ENCODE results near the gene GJC2. TPM values are rescaled to one million over a fixed set of nuclear protein-coding genes. Genes with fewer than 3 reads are reported as not detected.

GJC2 gene
- total RNA-seq (1 to 10 TPM; 1.8 to 6.7 TPM), polyA plus RNA-seq (1 to 10 TPM; 1.5 to 3.4 TPM)
- long read RNA-seq, donor 1, partial matches to known transcripts: 0 of 2 reads
- long read RNA-seq, donor 1, other reads (novel, unspliced or antisense): 0 of 2 reads
- long read RNA-seq, donor 2, partial matches to known transcripts: 0 of 1 reads
- long read RNA-seq, donor 2, other reads (novel, unspliced or antisense): 0 of 1 reads
- long read RNA-seq, donor 3: 0 reads
- long read RNA-seq, donor 4: 0 reads
- long read RNA-seq, donor 5, partial matches to known transcripts: 0 of 1 reads
- long read RNA-seq, donor 5, other reads (novel, unspliced or antisense): 0 of 1 reads

DNA sequence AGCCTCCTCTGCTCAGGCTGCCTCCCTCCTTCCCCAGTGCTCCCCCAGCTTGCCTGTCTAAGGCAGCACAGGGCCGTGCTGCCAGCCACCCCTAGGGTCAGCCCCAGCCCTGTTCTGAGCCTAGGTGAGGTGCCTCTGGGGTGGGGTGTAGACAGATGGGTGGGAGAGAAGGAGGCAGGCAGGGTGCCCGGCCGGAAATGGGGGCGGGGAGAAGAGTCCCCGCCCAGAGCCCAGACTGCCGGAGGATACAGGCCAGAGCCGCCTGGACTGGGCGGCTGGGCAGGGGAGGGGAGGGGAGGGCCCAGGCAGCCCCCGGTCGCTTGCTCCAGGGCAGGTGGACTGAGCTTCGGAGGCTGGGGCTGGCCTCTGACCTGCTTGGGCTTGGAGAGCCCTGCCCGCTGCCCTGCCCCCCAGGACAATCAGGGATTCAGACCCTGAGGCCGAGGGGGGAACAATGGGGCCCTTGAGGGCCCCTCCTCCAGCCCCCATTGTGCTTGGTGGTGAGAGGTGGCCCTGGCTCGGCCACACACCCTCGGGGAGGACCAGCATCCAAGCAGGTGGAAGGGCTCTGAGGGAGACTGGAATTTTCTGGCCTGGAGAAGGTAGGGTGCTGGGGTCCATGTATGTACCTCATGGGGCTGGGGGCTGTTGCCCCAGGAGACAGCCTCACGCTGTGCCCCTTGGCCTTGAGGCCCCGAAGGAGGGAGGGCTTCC, at the start of gene GJC2:
Gene GJC2 (plus strand): TSS at position 525 of the 714 bp plus-strand sequence. CDS start 7,829 bp downstream, outside the sequence.
- Histone ChIP-seq H3K9me3 (ENCODE audit: control insufficient read depth in 4 of 4, insufficient read depth in 3 of 4, low read length in 3 of 4) (no peaks in the 10 kb centered on the region), H3K4me3 (no peak within 1 kb of the TSS), H3K4me1 (ENCODE audit: control insufficient read depth in 5 of 5, insufficient read depth in 5 of 5, low read length in 5 of 5) (peaks cover 8 to 41% (median 30%) of the 10 kb centered on the region in 5 donors), H3K9ac (ENCODE audit: insufficient read depth in 1 of 2, low read length in 2 of 2) (peak within 1 kb of the TSS in 1 of 2 donors; percentile 23), H3K27me3 (ENCODE audit: control insufficient read depth in 3 of 3, insufficient read depth in 3 of 3, low read length in 2 of 3) (no peaks in the 10 kb centered on the region), H3K36me3 (ENCODE audit: control insufficient read depth in 4 of 4, insufficient read depth in 4 of 4, low read length in 4 of 4) (peaks cover 0 to 50% (median 1%) of the 10 kb centered on the region in 4 donors), H3K27ac (ENCODE audit: low read depth in 1 of 2, low read length in 1 of 2) (peak within 1 kb of the TSS; percentile 58 to 84)
- WGBS, 2 donors: 48 to 70% methylated on average over 17 of the region's 17 CpGs
- ATAC-seq (ENCODE audit: insufficient read depth, low FRiP score) (no peak), DNase-seq (peak; percentile 61 to 83 (median 68))
- TF ChIP-seq, protein P1, sequence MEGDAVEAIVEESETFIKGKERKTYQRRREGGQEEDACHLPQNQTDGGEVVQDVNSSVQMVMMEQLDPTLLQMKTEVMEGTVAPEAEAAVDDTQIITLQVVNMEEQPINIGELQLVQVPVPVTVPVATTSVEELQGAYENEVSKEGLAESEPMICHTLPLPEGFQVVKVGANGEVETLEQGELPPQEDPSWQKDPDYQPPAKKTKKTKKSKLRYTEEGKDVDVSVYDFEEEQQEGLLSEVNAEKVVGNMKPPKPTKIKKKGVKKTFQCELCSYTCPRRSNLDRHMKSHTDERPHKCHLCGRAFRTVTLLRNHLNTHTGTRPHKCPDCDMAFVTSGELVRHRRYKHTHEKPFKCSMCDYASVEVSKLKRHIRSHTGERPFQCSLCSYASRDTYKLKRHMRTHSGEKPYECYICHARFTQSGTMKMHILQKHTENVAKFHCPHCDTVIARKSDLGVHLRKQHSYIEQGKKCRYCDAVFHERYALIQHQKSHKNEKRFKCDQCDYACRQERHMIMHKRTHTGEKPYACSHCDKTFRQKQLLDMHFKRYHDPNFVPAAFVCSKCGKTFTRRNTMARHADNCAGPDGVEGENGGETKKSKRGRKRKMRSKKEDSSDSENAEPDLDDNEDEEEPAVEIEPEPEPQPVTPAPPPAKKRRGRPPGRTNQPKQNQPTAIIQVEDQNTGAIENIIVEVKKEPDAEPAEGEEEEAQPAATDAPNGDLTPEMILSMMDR (IDR thresholded peaks at IDR 0.05; ENCODE audit: control extremely low read depth, extremely low read depth): no peak

- TF ChIP-seq, protein P1 (IDR thresholded peaks at IDR 0.05; ENCODE audit: control extremely low read depth, extremely low read depth): no peak
- H3K27me3 ChIP-seq (ENCODE audit: control insufficient read depth in 3 of 3, insufficient read depth in 3 of 3, low read length in 2 of 3): no peaks in the 10 kb centered on the region
- ATAC-seq (ENCODE audit: insufficient read depth, low FRiP score) (no peak), DNase-seq (no peak)
- peaks cover 9 to 46% (median 24%) of the 10 kb centered on the region in 4 donors for H3K36me3 ChIP-seq (ENCODE audit: control insufficient read depth in 4 of 4, insufficient read depth in 4 of 4, low read length in 4 of 4)
- no peaks in the 10 kb centered on the region for H3K9me3 ChIP-seq (ENCODE audit: control insufficient read depth in 4 of 4, insufficient read depth in 3 of 4, low read length in 3 of 4)
- H3K9ac ChIP-seq (ENCODE audit: insufficient read depth in 1 of 2, low read length in 2 of 2): no peak overlapping the region
- H3K4me3 ChIP-seq: no peak overlapping the region
- H3K4me1 ChIP-seq (ENCODE audit: control insufficient read depth in 5 of 5, insufficient read depth in 5 of 5, low read length in 5 of 5): peaks cover 0 to 11% (median 3%) of the 10 kb centered on the region in 5 donors
- WGBS, 2 donors: 82 to 85% methylated on average over 12 of the region's 12 CpGs
- no peak overlapping the region for H3K27ac ChIP-seq (ENCODE audit: low read depth in 1 of 2, low read length in 1 of 2)
Measured at GRCh38 chr1:228100822-228101613, 48.7 kb upstream of the GJC2 start.

DNA sequence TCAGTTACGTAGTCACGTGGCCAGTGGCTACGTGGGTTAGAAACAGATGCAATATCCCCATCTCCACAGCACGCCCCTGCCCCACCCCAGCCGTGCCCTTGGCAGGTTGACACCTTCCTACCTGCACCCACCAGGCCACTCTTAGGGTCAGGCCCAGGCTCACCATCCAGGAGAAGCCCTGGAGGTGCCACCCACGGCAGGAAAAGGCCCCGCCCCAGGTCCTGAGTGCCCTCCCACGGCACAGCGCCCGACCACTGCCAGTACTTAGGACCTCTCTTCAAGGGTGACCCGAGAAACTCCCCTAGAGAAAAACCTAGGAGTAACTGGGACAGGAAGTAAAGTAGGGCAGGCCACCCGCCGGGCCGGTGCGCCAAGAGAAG, 48.1 kb upstream of the GJC2 start:
- 34 to 36% methylated on average over 15 of the region's 15 CpGs for WGBS, 2 donors
- TF ChIP-seq, protein P1 (IDR thresholded peaks at IDR 0.05; ENCODE audit: control extremely low read depth, extremely low read depth): no peak
- H3K9ac ChIP-seq (ENCODE audit: insufficient read depth in 1 of 2, low read length in 2 of 2): no peak overlapping the region
- ATAC-seq (ENCODE audit: insufficient read depth, low FRiP score): no peak
- H3K4me3 ChIP-seq: no peak overlapping the region
- DNase-seq: no peak
- H3K9me3 ChIP-seq (ENCODE audit: control insufficient read depth in 4 of 4, insufficient read depth in 3 of 4, low read length in 3 of 4): no peaks in the 10 kb centered on the region
- H3K27me3 ChIP-seq (ENCODE audit: control insufficient read depth in 3 of 3, insufficient read depth in 3 of 3, low read length in 2 of 3): no peaks in the 10 kb centered on the region
- peaks cover 9 to 45% (median 26%) of the 10 kb centered on the region in 4 donors for H3K36me3 ChIP-seq (ENCODE audit: control insufficient read depth in 4 of 4, insufficient read depth in 4 of 4, low read length in 4 of 4)
- H3K27ac ChIP-seq (ENCODE audit: low read depth in 1 of 2, low read length in 1 of 2): peak overlapping the region in 1 of 2 donors; percentile 28
- H3K4me1 ChIP-seq (ENCODE audit: control insufficient read depth in 5 of 5, insufficient read depth in 5 of 5, low read length in 5 of 5): peaks cover 0 to 10% (median 3%) of the 10 kb centered on the region in 5 donors

Measured in lung (tissue), 16 donors.